AG09319 (cell line): ENCODE data around the gene ECHDC1.

ENCODE experiments used
- DNase-seq: peaks from one replicate; pipeline ENCODE4 v3.0.0-alpha.2; 2010; ENCODE audit warnings: low read depth; ENCODE audit errors: extremely low read depth
- CTCF ChIP-seq: IDR thresholded peaks from 2 replicates; pipeline ENCODE4 v1.5.1; 2011; ENCODE audit warnings: low read depth, mild to moderate bottlenecking, inconsistent platforms, low read length, moderate library complexity

The ECHDC1 gene

GRCh38 chr6:127349980-127350379 is 6.6 kb upstream of the ECHDC1 start:
- no peak for DNase-seq
- TF ChIP-seq CTCF = no peak

GRCh38 chr6:127348028-127348661 is 4.7 kb upstream of the ECHDC1 start:
- no peak for TF ChIP-seq CTCF
- DNase-seq = no peak

GRCh38 chr6:127347178-127347577 is 3.8 kb upstream of the ECHDC1 start:
- no peak for TF ChIP-seq CTCF
- DNase-seq = no peak

- no peak for TF ChIP-seq CTCF
- no peak for DNase-seq
Measured at GRCh38 chr6:127345521-127345920, 2.1 kb upstream of the ECHDC1 start.

GRCh38 chr6:127343809-127344659 is 625 bp upstream of the ECHDC1 start:
- DNase-seq = no peak
- TF ChIP-seq CTCF = no peak

GRCh38 chr6:127342296-127342945 is 988 bp downstream of the ECHDC1 start:
- no peak for TF ChIP-seq CTCF
- DNase-seq = no peak
